Measurements from ENCODE around the gene TOMM70. TPM values are rescaled to one million over a fixed set of nuclear protein-coding genes. Genes with fewer than 3 reads are reported as not detected.

The TOMM70 gene
- total and polyA plus RNA-seq, 2 of the 13 experiments (the other 11 are each of a cell fraction or from before 2014, with no cell fraction given) = 27.0 to 77.2 TPM

DNA sequence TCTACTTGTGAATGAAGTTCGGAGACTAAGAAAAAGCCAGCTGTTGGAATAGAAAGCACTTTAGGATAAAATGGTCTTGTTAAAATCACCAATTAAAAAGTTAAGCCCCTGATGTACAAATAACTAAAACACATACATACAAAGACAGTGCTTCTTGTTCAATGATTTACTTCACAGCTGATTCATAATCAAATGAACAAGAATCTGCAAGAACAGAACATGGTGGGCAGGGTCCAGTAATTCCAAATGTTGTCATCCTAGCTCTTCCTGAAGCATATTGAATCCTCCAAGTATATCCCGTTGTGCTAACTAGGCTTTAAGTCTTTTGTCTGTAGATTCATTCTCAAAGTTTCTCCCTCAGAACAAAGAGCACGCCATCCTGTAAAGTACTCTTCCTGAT lies 41.9 kb downstream of the TOMM70 start (continued):
- TF ChIP-seq ZNF639 (CRISPR knock-in tag; conservative IDR thresholded peaks at IDR 0.05) (no peak), ZSCAN22 (CRISPR knock-in tag; IDR thresholded peaks at IDR 0.05) (no peak), HNRNPL (IDR thresholded peaks at IDR 0.05; ENCODE audit: low read depth, low read length) (no peak)

DNA sequence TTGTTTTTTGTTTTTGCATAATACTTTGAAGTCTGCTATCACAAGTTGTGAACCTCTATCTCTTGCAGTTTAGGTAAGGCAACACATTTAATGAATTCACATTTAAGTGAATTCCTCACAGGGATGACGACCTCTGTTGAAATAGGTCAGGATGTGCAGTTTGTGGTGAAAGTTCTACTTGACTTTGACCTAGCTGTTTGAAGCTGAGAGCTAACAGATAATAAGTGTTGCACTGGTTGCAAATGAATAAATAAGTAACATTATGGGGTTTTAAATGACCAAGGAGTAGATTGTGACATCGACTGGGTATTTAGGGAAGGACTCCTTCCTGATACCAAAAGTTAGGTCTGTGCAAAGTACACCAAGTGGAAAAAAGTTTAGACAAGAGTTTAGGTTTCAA lies 42.5 kb downstream of the TOMM70 start:
- POLR2A ChIA-PET = interaction anchor here (1.0 to 3.0 kb wide), 3 partner anchors 23 to 45 kb away, joined by 3 to 12 read pairs (median 7); partner anchors contain the start of genes LNP1, NIT2 and TOMM70
- TF ChIP-seq ZNF720 (CRISPR knock-in tag; IDR thresholded peaks at IDR 0.05) (no peak), EP300 (IDR thresholded peaks at IDR 0.05; ENCODE audit: low read depth in 2 of 2, low read length in 2 of 2) (peak in 1 of 2 experiments; percentile 45; a peak in 1 of 4 replicates), EP300 (CRISPR knock-in tag; IDR thresholded peaks at IDR 0.05; ENCODE audit: borderline replicate concordance) (no peak), ZNF556 (CRISPR knock-in tag; IDR thresholded peaks at IDR 0.05; ENCODE audit: borderline replicate concordance) (no peak), BCL6 (CRISPR knock-in tag; IDR thresholded peaks at IDR 0.05) (peak; percentile 39; the same call in 1 of the 2 replicates), KLF9 (CRISPR knock-in tag; IDR thresholded peaks at IDR 0.05; ENCODE audit: low read depth) (no peak), CEBPG (CRISPR knock-in tag; IDR thresholded peaks at IDR 0.05) (peak; percentile 57), PRPF4 (IDR thresholded peaks at IDR 0.05; ENCODE audit: low read depth, low read length, poor library complexity, severe bottlenecking) (no peak), ZNF30 (CRISPR knock-in tag; IDR thresholded peaks at IDR 0.05) (no peak), BHLHE40 (IDR thresholded peaks at IDR 0.05; ENCODE audit: low read length) (no peak), SAFB2 (CRISPR knock-in tag; IDR thresholded peaks at IDR 0.05; ENCODE audit: borderline replicate concordance, low read depth) (no peak), HNRNPLL (IDR thresholded peaks at IDR 0.05; ENCODE audit: low read depth, low read length, poor library complexity, severe bottlenecking) (no peak), ZNF10 (CRISPR knock-in tag; IDR thresholded peaks at IDR 0.05; ENCODE audit: borderline replicate concordance, low read depth) (no peak), ZNF782 (CRISPR knock-in tag; IDR thresholded peaks at IDR 0.05; ENCODE audit: borderline replicate concordance) (no peak), PCBP2 (optimal IDR thresholded peaks at IDR 0.05; ENCODE audit: low read depth, low read length, poor library complexity, severe bottlenecking) (no peak), KDM3A (CRISPR knock-in tag; IDR thresholded peaks at IDR 0.05; ENCODE audit: low read depth) (no peak), ZNF749 (CRISPR knock-in tag; IDR thresholded peaks at IDR 0.05; ENCODE audit: borderline replicate concordance) (no peak), ZKSCAN1 (IDR thresholded peaks at IDR 0.05; ENCODE audit: low read length) (no peak), ZNF549 (CRISPR knock-in tag; IDR thresholded peaks at IDR 0.05) (no peak), ZNF205 (CRISPR knock-in tag; IDR thresholded peaks at IDR 0.05) (peak; percentile 26; the same call in 1 of the 2 replicates)
- TF ChIP-seq, protein P1, sequence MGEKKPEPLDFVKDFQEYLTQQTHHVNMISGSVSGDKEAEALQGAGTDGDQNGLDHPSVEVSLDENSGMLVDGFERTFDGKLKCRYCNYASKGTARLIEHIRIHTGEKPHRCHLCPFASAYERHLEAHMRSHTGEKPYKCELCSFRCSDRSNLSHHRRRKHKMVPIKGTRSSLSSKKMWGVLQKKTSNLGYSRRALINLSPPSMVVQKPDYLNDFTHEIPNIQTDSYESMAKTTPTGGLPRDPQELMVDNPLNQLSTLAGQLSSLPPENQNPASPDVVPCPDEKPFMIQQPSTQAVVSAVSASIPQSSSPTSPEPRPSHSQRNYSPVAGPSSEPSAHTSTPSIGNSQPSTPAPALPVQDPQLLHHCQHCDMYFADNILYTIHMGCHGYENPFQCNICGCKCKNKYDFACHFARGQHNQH (CRISPR knock-in tag; IDR thresholded peaks at IDR 0.05) = no peak

More for the DNA sequence above, 42.5 kb downstream of the TOMM70 start:
- DNase-seq (ENCODE audit: low spot score) (peak; percentile 58), FAIRE-seq (peak; percentile 82), ATAC-seq (peak; percentile 61)
- Histone ChIP-seq H4K20me1 (ENCODE audit: insufficient read depth, low read length) (no peaks in the 10 kb centered on the region), H3K27me3 (ENCODE audit: control insufficient read depth in 1 of 2, insufficient read depth in 2 of 2, low read length in 2 of 2) (no peaks in the 10 kb centered on the region), H2AFZ (ENCODE audit: low read length) (no peak overlapping the region), H3K36me3 (replicated peaks in 1 of 2; ENCODE audit: control insufficient read depth in 1 of 2, insufficient read depth in 2 of 2, low read length in 2 of 2) (peaks cover 4 to 19% of the 10 kb centered on the region in 2 experiments; a peak in 4 of 5 replicates), H3K79me2 (ENCODE audit: insufficient read depth, low read length) (no peaks in the 10 kb centered on the region), H3K4me1 (ENCODE audit: insufficient read depth, low read length) (peaks cover 26% of the 10 kb centered on the region), H3K27ac (ENCODE audit: extremely low read length, insufficient read depth, low read length) (peak overlapping the region; percentile 18), H3K9me3 (ENCODE audit: low read length) (peaks cover 4% of the 10 kb centered on the region; the same call in 1 of the 2 replicates), H3K4me2 (ENCODE audit: low read depth, low read length) (no peak overlapping the region), H3K9ac (ENCODE audit: insufficient read depth, low read depth, low read length) (no peak overlapping the region), H3K4me3 (replicated peaks in 1 of 3; ENCODE audit: insufficient read depth in 1 of 3, low read depth in 2 of 3, low read length in 3 of 3) (no peak overlapping the region)
- in situ Hi-C loops (cut with HindIII; ENCODE audit: extremely low pct_ligation_motif_present, low pct_unique_long_range_greater_than_20kb) (no loop called here), intact Hi-C loops (cut with micrococcal nuclease; ENCODE audit: unreplicated experiment) (loop anchor here (1.0 kb wide), 1 partner anchor 23 kb away; no protein-coding TSS in a partner anchor)
- no TSS peak for BruUV-seq (replicated peaks)
- 14% methylated on average over 2 of the region's 2 CpGs for WGBS (ENCODE audit: low lambda C conversion rate)
- CTCF ChIA-PET (ENCODE audit: low intra/inter-chr PET ratio, low total read pairs) = no interaction called here
